Epithelial cell of proximal tubule (primary cell): ENCODE data around the gene NCKAP1. TPM values are rescaled to one million over a fixed set of nuclear protein-coding genes. Genes with fewer than 3 reads are reported as not detected.

Source experiments
- DNase-seq: peaks from one replicate; pipeline ENCODE4 v3.0.0-alpha.2; 2011; ENCODE audit warnings: low read depth
- H3K4me3 ChIP-seq: 2 replicates; pipeline ENCODE4 v1.5.1; 2011; ENCODE audit warnings: low read depth, mild to moderate bottlenecking, low read length
- total RNA-seq: library from RNA; depleted of rRNA; stranded (reverse); fragments of >200 nt; gene quantifications from 2 replicates; pipeline ENCODE4 v1.2.3, GENCODE V29; 2015
- TF ChIP-seq, protein P1 (sequence below): conservative IDR thresholded peaks from 2 replicates; pipeline ENCODE4 v1.5.1; 2012; ENCODE audit warnings: low read depth, mild to moderate bottlenecking, low read length

NCKAP1 gene
- total RNA-seq, 1 donor from 2014 or later = 79.5 TPM

GRCh38 chr2:183028108-183028507, 10.1 kb downstream of the NCKAP1 start:
- no peak overlapping the region for H3K4me3 ChIP-seq
- TF ChIP-seq, protein P1, sequence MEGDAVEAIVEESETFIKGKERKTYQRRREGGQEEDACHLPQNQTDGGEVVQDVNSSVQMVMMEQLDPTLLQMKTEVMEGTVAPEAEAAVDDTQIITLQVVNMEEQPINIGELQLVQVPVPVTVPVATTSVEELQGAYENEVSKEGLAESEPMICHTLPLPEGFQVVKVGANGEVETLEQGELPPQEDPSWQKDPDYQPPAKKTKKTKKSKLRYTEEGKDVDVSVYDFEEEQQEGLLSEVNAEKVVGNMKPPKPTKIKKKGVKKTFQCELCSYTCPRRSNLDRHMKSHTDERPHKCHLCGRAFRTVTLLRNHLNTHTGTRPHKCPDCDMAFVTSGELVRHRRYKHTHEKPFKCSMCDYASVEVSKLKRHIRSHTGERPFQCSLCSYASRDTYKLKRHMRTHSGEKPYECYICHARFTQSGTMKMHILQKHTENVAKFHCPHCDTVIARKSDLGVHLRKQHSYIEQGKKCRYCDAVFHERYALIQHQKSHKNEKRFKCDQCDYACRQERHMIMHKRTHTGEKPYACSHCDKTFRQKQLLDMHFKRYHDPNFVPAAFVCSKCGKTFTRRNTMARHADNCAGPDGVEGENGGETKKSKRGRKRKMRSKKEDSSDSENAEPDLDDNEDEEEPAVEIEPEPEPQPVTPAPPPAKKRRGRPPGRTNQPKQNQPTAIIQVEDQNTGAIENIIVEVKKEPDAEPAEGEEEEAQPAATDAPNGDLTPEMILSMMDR = no peak
- DNase-seq = no peak

GRCh38 chr2:183027443-183027842, 10.8 kb downstream of the NCKAP1 start:
- TF ChIP-seq, protein P1 = no peak
- H3K4me3 ChIP-seq = no peak overlapping the region
- no peak for DNase-seq

DNA sequence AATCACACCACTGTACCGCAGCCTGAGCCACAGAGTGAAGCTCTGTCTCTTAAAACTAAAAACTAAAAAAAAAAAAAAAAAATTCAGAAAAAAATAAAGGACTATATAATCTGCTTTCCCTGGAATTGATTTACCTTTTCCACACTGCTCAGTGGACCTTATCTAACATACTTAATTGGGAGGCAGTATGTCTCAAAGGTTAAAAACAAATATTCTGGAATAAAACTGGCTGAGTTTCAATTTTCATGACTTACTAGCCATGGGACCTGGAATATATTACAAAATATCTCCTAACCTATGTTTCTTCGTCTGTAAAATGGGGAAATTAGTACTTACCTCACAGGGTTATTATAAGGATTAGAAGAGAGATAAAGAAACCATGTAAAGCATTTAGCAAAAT, 11.8 kb downstream of the NCKAP1 start:
- TF ChIP-seq, protein P1 = no peak
- DNase-seq = no peak
- no peak overlapping the region for H3K4me3 ChIP-seq

GRCh38 chr2:183025993-183026392, 12.3 kb downstream of the NCKAP1 start:
- TF ChIP-seq, protein P1 = no peak
- DNase-seq = no peak
- no peak overlapping the region for H3K4me3 ChIP-seq

DNA sequence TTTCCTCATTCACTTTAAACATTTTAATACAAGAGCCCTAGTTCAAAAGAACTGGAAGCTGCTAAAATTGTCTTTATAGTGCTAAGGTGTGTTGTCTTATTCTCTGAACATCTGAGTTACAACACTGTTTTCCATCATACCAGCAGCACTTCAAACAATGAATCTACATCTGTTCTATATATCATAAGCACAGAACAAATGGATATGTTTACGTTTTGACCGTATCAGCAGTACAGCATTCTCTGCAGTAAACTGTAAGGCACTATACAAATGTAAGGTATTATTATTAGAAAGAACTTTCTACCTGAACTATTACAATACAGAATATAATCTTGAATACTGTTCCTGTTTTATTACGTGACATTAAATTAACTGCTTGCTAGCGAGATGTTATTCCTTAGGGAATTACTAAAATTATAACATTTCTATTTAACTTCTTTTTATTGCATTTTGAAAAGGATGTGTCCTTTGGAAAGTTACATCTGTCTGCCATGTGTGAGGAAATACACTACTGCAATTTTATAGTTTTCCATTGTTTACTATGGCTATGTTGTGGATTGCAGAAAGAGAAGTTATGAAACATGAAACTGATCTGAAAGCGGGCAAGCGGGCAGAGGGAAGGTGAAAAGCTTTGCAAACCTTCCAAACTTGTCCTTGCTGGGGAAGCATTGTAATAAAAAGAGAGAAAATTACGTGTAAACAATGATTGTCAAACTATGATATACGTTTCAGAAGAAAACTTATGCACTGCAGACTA, 13.7 kb downstream of the NCKAP1 start:
- TF ChIP-seq, protein P1 = no peak
- DNase-seq = no peak
- no peak overlapping the region for H3K4me3 ChIP-seq

GRCh38 chr2:183022711-183023110, 15.5 kb downstream of the NCKAP1 start:
- no peak overlapping the region for H3K4me3 ChIP-seq
- DNase-seq = no peak
- TF ChIP-seq, protein P1 = no peak

- no peak overlapping the region for H3K4me3 ChIP-seq
- DNase-seq = no peak
- TF ChIP-seq, protein P1 = no peak
Observed at GRCh38 chr2:183021613-183022012, 16.6 kb downstream of the NCKAP1 start.
